Activated gamma-delta T cell (primary cell): ENCODE measurements around the gene TMA7.

Experiments
- DNase-seq: peaks from one replicate; lab custom pipeline; 2025; lab: John Stamatoyannopoulos, UW

TMA7 gene

DNA sequence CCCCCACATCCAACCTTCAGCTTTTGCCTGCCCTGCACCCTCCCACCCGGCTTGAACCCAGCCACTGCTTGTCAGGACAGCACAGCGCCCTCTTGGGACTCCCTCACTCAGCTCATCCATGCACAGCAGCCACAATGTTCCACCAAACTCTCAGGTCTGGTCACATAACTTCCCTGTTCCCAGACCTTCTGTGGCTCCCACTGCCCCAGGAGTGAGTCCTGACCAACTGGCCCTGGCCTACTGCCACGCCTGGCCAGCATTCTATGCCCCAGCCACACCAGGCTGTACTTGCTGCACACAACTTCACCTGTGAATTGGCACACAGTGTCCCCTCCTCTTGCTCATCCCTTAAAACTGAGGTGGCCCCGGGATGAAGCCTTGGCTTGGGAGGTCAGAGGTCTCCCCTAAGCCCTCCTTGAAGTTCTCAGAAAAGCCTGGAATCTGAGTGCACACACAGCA lies 31.2 kb upstream of the TMA7 start:
- DNase-seq = no peak

DNA sequence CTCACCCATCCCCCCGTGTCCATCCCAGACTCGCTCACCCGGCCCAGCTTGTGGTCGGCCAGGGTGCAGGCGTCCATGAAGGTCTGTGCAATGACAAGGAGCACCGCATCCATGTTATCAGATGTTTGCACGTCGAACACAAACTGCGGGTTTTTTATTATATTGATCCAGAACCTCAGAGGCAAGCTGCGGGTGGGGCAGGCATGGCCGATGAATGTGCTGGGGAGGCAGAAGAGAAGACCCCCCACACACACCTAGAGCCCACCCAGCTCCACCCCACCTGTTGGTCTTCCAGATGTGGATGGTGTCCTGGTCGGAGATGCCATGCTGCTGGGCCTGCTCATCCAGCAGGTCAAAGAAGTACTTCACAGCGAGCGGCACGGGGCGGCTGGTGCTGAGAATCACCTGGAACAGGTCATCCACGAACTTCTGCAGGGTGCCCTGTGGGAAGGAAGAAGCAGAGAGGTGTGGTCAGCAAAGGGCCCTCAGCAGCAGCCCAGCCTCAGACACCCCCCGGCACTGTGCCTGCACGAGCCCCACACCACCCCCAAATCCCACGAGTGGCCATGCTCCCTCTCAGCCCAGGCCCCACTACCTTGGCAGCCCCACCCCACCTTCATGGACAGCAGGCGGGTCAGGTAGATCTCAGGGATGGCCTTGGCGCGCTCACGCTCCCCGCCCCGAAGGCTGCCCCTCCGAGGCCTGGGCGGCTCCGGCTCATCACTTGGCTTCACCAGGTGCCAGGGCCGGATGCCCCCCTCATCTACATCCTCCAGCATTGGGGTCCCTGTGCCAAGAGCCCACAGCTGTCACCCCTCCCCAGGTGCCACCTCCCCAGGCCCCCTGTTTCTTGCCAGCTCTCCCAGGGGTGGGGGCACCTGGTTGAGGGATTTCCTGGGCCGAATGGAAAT lies 30.5 kb upstream of the TMA7 start:
- no peak for DNase-seq

DNA sequence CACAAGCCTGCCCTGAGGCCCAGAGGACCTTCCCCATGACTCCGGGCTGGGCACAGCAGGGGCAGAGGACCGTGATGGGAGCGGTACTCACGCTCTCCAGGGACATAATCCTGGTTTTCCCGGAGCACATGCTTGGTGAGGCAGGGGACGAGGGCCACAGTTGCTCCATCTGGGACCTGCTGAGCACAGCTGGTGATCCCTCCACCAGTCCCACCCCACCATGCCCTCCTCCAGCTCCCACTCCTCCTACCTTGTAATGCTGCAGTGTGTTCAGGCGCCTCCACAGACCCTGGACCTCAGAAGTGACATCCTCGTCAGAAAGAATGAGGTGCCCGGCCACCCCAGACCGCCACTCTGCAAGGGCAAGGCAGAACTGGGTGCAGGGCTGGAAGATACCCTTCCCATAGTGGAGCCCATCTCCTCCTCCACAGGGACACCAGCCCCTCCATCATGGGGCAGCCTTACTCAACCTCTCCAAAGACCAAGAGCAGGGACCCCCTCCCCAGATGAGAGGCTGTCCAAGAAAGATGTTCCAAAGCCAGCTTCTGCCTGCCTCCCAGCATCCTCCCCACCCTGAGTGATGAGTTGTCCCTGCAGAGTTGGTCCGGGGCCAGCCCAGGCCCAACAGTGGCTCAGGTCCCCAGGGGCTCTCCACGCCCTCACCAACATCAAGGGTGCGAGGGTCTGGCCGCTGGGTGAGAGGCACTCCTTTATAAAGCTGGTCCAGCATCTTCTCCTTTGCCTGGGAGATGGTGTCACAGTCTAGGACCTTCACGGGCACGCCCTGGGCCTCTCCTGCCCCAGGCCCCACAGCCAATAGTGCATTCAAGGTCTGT lies 29.6 kb upstream of the TMA7 start:
- no peak for DNase-seq

DNA sequence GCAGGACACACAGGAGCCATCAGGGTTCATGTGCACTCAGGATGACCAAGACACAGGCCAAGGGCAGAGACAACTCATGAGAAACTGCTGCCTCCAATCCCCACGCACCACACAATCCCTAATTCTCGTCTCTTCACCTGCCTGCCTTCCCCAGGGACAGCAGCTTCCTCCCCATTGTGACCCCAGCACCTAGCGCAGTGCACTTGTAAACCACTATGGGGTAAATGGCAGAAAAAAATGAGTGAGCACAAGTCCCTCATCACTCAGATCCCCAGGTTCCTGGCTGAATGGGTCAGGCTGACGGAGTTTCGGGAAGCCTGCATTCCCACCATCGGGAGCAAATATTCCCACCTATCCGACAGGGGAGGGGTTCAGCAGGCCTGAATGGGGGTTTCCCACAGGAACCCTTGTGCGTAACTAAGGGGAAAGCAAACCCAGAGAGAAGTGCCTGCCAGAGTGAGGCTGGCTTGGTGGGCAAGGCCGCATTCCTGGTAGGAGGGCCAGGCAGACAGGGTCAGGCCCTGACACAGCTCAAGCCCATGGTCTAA lies 28.9 kb upstream of the TMA7 start:
- DNase-seq = no peak

DNA sequence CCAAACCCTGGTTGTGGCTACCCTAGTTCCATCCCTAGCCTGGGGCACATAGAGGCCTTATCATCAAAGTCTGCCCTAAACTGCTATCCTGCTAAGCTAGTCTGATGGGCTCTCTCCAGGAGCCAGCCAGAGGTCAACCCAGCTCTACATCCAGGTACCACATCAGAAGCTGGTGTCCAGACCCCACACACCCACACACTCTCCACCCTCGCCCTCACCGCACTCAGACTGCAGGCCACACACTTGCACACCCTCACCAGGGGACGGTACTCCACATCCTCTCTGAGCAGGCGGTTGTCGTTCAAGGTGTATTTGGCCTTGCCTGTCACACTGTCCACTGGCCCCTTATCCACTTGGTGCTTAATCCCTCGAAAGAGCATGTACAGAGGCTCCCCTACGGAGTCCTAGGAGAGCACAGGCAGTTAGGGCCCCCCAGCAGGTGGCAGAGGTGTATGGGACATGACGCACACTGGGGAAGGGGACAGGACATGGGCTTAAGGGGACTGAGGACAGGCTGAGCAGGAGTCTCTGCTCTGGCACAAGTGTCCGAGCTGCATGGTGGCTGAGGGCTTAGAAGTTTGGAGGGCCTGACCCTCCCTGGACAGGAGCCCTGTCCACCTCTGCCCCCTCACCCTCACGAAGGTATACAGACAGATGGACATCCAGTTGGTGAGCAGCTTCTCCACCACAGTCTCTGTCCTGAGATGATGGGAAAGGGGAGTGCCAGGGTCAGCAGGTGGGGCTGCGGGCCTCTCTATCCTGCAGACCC lies 28.3 kb upstream of the TMA7 start:
- DNase-seq = no peak

DNA sequence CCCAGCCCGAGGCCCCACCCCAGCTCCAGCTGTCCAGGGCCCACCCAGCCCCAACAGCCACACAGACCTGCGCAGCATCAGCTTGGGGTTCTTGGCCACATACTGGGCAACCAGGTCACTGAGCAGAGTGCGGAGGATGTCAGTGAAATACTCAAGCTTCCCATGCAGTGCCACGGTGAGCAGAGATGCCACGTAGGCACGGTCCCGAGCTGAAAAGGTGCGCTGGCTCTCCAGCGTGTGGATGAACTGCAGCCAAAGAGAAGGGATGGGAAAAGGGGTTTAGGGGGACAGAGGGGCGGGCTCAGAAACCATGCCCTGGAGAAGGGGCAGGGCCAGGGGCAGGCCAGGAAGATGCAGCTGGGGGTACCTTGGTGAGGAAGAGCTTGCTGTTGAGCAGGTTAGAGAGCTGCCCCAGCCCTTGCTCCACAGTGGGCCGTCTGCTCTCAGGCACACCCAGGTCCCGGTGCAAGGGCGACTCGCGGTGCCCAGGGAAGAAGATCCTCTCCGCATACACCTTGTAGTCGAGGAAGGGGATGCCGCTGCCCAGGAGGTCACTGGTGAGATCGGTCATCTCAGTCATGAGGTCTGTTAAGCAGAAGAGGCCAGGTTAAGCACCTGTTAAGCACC lies 27.6 kb upstream of the TMA7 start:
- no peak for DNase-seq

DNA sequence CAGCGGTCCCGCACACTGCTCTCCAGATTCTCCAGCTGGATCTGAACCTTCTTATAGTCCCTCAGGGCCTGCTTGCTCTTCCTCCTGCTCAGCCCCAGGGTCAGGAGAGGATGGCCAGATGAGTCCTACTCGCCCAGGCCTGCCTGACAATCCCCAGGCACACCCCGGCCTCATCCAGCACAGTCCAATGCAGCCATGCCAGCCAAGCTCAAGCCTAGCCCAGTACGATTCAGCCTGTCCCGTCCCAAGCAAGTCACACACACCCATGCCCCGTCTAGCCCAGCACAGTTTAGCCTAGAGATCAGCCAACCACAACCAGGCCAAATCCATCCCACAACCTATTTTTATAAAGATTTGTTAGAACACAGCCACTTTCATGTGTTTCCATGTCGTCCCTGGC lies 27.0 kb upstream of the TMA7 start:
- DNase-seq = no peak

DNA sequence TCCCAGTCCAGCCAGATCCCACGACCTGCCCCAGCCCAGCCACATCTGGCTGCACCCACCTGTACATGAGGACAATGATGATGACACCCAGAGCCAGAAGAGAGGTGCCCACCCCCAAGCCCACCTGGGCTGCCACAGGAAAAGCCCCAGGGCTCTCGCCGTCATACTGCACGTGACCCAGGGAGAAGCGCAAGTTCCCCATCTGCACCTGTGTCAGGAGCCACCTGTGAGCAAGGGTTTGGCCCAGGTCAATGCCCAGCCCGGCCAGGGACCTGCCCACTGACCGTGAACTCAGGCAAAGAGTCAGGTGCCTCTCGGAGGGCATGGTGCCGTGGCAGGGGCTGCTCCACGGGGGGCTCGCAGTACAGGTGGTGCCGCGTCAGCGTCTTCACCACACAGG lies 26.4 kb upstream of the TMA7 start:
- DNase-seq = no peak

DNA sequence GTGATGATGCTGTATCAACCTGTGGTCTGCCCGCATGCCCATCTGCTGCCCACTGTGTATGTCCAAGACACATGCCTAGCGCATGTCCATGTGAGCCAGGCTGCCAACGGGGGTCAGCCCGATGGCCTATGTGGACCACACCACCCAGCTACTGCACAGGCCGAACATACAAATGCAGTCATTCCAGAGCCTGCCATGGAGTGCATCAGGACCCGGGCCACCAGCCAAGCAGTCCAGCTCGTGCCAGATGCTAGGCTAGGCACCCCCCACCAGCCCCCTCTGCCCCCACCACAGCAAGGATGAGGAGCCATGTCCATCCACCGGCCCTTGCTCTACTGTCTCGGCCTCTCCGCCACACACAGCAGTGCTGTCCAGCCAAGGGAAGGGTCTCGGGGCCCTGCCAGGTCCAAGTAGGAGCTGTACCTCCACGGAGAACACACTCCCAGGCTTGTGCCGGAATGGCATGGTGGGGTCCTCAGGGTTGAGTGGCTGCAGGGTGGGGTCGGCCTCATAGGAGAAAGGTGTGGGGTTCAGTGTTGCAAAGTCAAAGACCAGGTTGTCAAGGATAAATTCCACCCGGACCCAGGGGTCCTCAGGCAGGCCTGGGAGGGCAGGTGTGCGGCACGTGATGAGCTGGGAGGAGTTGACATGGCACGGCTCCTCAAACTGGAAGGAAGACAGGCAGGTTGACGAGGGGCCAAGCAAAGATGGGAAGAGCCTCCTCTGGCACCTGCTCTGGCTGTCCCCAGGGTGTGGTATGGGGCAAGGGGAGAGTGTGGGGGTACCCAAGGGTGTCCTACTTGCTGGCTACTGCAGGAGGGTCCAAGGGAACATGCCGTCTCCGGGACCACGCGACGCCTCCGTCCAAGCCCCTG lies 25.4 kb upstream of the TMA7 start:
- no peak for DNase-seq

DNA sequence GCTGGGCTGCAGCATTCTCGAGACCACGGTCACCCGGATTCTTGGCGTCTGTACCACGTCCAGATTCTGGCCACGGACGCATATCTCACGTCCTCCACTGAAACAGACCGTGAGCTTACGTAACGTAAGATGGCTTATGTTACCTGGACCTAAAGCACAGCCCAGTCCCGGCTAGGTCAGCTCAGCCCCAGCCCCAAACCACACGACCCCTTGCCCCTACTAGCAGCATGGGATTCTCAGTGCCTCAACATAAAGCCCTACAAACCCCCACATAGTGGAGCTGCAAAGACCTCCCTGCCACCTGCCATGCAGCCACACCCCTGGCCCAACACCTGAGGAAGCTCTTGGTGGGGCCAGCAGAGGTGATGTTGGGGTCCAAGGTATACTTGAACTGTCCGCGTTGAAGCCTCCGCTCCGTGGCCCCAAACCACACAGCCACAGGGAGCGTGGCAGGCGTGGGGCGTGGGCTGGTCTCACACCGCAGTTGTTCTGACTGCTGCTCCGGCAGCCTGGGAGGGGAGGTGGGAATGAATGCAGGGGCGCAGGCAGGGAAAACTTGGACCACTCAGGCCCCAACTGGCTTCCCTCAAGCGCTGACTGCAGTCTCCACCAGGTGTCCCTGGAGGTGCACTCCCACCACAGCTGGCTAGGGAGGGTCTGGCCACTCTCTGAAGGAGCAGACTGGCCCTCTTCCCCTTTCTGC lies 24.7 kb upstream of the TMA7 start:
- no peak for DNase-seq

DNA sequence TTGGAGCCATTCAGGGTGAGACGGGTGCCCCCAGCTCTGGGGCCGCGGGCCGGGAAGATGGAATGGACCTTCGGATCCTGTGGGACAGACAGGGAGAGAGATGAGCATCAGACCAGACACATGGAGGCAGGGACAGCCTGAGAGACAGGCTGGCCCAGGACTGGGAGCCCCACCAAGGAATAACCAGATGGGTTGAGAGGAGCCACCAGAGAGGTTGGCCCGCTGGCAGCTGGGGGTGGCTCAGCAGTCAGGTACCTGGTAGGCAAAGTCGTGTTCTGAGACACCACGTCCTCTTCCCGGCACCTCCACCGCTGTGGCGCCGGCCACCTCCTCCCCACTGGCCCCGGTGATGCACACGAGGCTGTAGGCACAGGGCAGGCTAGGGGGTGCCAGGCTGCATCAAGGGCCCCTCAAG lies 24.0 kb upstream of the TMA7 start:
- no peak for DNase-seq

DNA sequence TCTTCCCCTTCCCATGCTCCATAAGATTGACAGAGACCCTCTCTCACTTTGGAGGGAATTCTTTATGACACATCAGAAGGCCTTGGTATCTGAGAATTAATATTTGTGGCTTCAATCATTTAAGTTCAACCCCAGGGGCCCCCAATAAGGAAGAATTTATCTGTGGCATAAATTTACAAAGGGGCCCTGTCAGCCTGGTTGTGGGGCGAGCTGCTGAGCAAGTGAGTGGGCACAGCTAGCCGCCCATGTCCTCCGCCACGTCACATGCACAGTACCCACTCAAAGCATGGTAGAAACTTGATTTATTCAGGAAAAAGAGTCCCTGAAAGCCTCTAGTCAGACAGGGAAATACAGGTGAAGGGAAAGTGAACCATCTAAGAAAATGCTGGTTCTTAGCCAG lies 23.5 kb upstream of the TMA7 start:
- no peak for DNase-seq

DNA sequence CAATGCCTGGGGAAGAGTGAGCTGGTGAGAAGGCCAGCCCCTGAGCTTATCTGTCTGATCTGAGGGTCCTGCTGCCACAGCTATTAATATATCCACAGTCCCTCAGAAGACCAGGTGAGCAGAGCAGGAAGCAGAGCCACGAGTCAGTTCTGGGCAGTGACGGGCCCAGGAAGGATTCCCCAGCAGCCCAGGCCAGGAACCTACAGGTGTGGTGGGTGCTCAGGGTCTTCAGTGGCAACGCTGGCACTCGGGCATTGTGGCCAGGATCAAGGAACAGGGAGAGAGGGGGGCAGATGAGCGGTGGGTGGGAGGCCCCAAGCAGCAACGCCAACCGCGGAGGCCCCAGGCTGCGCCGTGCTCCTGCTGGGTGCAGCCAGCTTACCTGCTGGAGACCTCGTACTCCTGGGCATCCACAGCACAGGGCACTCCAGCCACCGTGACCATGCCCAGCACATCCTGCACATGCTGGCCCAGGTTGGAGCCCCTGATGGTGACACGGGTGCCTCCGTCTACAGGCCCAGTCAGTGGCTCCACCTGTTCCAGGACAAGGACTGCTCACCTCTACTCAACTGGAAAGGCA lies 22.4 kb upstream of the TMA7 start:
- DNase-seq = no peak

DNA sequence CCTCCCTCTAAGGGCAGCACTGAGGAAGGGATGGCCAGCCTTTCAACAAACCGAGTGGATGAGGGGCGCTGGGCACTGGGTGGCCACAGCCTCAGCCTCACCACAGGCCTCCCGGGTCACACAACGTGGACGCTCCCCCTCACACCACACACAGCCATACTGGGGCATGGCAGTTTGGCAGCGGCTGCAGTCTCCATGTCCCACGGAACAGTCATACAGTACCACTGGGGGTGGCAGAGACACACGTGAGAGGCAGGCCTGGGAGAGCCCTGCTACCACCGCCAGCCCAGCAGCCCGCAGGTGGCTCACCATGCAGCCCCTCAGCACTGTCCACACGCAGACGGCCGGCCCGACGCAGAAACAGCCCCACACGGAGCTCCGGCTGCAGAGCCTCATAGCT lies 21.9 kb upstream of the TMA7 start:
- DNase-seq = no peak

DNA sequence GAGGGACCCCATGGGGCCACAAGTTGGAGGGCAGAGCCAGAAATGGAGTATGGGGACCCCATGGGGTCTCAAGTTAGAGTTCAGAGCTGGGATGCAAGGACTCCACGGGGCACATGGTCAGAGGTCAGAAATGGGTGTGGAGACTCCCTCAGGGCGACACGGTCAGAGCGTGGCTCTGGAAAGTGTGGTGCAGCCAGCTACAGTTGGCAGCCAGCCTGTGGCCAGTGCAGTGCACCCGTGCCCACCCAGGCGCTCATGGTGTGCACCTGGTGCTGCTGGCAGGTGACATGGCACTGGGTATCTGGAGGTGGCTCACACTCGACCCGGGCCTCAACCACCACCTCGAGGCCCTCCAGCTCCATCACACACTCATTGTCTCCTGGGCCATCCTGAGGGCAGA lies 21.4 kb upstream of the TMA7 start:
- no peak for DNase-seq

DNA sequence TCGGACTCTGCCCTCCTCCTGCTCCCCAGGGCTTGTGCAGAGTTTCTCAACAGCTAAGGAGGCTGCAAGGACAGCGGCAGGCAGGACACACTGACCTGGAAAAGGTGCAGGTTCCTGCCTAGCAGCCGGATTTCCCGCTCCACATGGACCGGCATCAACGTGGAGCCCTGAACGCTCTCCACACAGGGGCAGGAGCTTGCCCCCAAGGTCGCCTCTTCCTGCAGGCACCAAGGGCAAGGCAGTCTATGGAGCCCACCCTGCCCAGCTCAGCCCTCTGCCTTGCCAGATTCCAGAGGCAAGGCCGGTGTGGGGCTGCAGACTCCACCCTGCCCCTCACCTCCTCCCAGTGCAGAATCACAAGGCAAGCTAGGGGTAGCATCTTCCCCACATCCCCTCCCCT lies 20.9 kb upstream of the TMA7 start:
- no peak for DNase-seq

DNA sequence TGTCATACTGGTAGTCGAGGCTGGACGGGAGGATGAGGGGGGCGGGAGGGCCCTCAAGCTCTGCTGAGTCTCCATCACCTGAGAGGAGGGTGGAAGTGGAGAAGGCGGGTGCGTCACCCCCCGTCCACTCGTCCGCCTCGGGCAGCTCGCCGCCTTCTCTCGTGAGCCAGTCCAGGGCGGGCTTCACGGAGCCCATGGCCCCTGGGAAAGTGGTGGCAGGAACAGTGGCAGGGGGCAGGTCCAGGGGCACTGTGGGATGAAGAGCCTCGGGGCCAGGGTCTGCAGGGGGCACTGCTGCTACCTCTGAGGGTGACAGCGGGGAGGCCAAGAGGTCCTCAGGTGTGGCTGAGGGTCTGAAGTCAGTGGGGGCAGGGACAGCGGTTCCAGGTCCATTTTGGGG lies 20.5 kb upstream of the TMA7 start:
- no peak for DNase-seq

DNA sequence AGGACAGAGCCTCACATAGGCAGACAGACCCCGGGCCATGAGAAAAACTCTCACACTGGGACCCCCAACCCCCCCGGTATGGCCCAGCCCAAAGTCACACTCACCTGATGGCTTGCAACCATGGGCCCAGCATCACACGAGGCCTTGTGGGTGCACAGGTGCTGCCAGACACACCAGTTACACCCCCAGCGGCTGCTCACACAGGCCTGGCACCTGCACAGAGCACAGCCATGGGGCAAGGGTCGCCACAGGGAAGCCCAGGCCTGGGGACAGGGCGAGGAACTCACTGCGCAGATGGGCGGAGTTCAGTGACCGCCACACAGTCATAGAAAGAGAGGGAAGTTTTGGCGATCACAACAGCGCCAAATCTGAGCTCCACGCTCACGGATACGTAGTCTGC lies 19.5 kb upstream of the TMA7 start:
- no peak for DNase-seq

DNA sequence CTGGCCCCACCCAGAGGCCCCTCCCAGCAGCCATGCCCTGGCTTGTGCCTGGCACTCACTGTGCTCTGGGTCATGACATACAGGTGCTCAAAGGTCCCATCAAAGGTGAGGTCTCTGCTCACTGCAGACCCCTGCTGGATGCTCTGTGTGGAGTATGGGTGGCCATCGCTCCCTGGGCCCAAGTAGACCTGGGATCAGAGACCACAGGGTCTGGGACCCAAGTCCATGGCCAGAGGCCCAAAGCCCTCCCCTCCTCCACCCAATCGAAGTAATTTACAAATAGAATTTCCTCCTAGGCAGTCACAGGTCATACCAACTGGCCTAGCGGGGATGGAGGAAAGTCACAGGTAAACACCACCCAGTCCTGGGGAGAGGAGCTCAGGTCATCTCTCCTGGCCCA lies 17.8 kb upstream of the TMA7 start:
- DNase-seq = no peak

DNA sequence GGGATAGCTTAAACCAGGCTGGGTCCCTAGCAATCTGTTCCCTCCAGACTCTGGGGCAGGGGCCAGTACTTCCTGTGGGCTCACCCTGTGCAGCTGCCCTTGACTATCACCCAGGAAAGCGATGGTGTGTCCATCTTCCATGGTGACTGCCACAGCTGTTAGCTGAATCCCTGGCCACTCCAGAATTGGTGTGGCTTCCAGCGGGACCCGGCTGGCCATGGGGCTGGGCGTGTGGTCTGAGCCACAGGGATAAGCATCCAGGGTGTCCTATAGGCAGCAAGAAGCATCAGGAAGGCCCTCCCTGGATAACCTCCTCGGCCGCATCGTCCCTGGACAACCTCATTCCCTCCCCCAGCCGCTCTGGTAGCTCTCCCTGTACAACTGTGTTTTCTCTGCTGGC lies 17.4 kb upstream of the TMA7 start:
- no peak for DNase-seq
